ENCODE data around the gene ISM1.

The ISM1 gene

GRCh38 chr20:13220904-13221297 lies at the start of gene ISM1:
Gene ISM1 (plus strand): TSS chr20:13221274. CDS start chr20:13221777, 503 bp downstream.
- H3K4me3 ChIP-seq (ENCODE audit: low read depth, low read length): peak within 1 kb of the TSS; percentile 67

GRCh38 chr20:13173201-13173600 lies 47.9 kb upstream of the ISM1 start:
- no peak overlapping the region for H3K4me3 ChIP-seq (ENCODE audit: low read depth, low read length)

- no peak overlapping the region for H3K4me3 ChIP-seq (ENCODE audit: low read depth, low read length)
Observed at GRCh38 chr20:13174402-13174801, 46.7 kb upstream of the ISM1 start.

- H3K4me3 ChIP-seq (ENCODE audit: low read depth, low read length): no peak overlapping the region
Observed at GRCh38 chr20:13180986-13181889, 39.8 kb upstream of the ISM1 start.

GRCh38 chr20:13183005-13183404 lies 38.1 kb upstream of the ISM1 start:
- no peak overlapping the region for H3K4me3 ChIP-seq (ENCODE audit: low read depth, low read length)

- H3K4me3 ChIP-seq (ENCODE audit: low read depth, low read length): no peak overlapping the region
Observed at GRCh38 chr20:13186043-13186774, 34.9 kb upstream of the ISM1 start.

GRCh38 chr20:13187899-13188298 lies 33.2 kb upstream of the ISM1 start:
- no peak overlapping the region for H3K4me3 ChIP-seq (ENCODE audit: low read depth, low read length)

GRCh38 chr20:13199279-13199678 lies 21.8 kb upstream of the ISM1 start:
- H3K4me3 ChIP-seq (ENCODE audit: low read depth, low read length): no peak overlapping the region

GRCh38 chr20:13200767-13201500 lies 20.1 kb upstream of the ISM1 start:
- H3K4me3 ChIP-seq (ENCODE audit: low read depth, low read length): no peak overlapping the region

GRCh38 chr20:13202565-13202964 lies 18.5 kb upstream of the ISM1 start:
- no peak overlapping the region for H3K4me3 ChIP-seq (ENCODE audit: low read depth, low read length)

- H3K4me3 ChIP-seq (ENCODE audit: low read depth, low read length): no peak overlapping the region
Observed at GRCh38 chr20:13205425-13205824, 15.6 kb upstream of the ISM1 start.

- no peak overlapping the region for H3K4me3 ChIP-seq (ENCODE audit: low read depth, low read length)
Observed at GRCh38 chr20:13205848-13206434, 15.1 kb upstream of the ISM1 start.

- H3K4me3 ChIP-seq (ENCODE audit: low read depth, low read length): no peak overlapping the region
Observed at GRCh38 chr20:13207016-13207415, 14.1 kb upstream of the ISM1 start.

GRCh38 chr20:13211956-13212618 lies 9.0 kb upstream of the ISM1 start:
- no peak overlapping the region for H3K4me3 ChIP-seq (ENCODE audit: low read depth, low read length)

- H3K4me3 ChIP-seq (ENCODE audit: low read depth, low read length): no peak overlapping the region
Observed at GRCh38 chr20:13212750-13213149, 8.3 kb upstream of the ISM1 start.

- no peak overlapping the region for H3K4me3 ChIP-seq (ENCODE audit: low read depth, low read length)
Observed at GRCh38 chr20:13213335-13213734, 7.7 kb upstream of the ISM1 start.

- no peak overlapping the region for H3K4me3 ChIP-seq (ENCODE audit: low read depth, low read length)
Observed at GRCh38 chr20:13216533-13216932, 4.5 kb upstream of the ISM1 start.

- peak overlapping the region; percentile 44 for H3K4me3 ChIP-seq (ENCODE audit: low read depth, low read length)
Observed at GRCh38 chr20:13219327-13220193, 1.5 kb upstream of the ISM1 start.

GRCh38 chr20:13220194-13220903 lies 725 bp upstream of the ISM1 start:
- peak overlapping the region; percentile 44 for H3K4me3 ChIP-seq (ENCODE audit: low read depth, low read length)

All from iPS-11a (cell line).